ENCODE results near the gene MS4A3.
"Not testable (repeated sequence)": the region's sequence is repeated elsewhere in the genome, so short reads cannot be mapped to it uniquely, and the experiment has no call there.

Gene MS4A3

GRCh38 chr11:60095477-60096120, 39.1 kb downstream of the MS4A3 start:
- DNase-seq (ENCODE audit: extremely low read depth, low read depth): no peak
- no peak for TF ChIP-seq CTCF (IDR thresholded peaks at IDR 0.05; ENCODE audit: low read depth, low read length, missing control alignments)
- H3K4me3 ChIP-seq (replicated peaks; ENCODE audit: low read depth, low read length): no peak overlapping the region

GRCh38 chr11:60097189-60097588, 40.7 kb downstream of the MS4A3 start:
- no peak for DNase-seq (ENCODE audit: extremely low read depth, low read depth)
- no peak for TF ChIP-seq CTCF (IDR thresholded peaks at IDR 0.05; ENCODE audit: low read depth, low read length, missing control alignments)
- H3K4me3 ChIP-seq (replicated peaks; ENCODE audit: low read depth, low read length): no peak overlapping the region

GRCh38 chr11:60098508-60098907, 42.0 kb downstream of the MS4A3 start:
- no peak for DNase-seq (ENCODE audit: extremely low read depth, low read depth)
- no peak for TF ChIP-seq CTCF (IDR thresholded peaks at IDR 0.05; ENCODE audit: low read depth, low read length, missing control alignments)

GRCh38 chr11:60100516-60100915, 44.1 kb downstream of the MS4A3 start:
- DNase-seq (ENCODE audit: extremely low read depth, low read depth): no peak
- no peak for TF ChIP-seq CTCF (IDR thresholded peaks at IDR 0.05; ENCODE audit: low read depth, low read length, missing control alignments)
- H3K4me3 ChIP-seq (replicated peaks; ENCODE audit: low read depth, low read length): no peak overlapping the region

More at GRCh38 chr11:60098508-60098907, 42.0 kb downstream of the MS4A3 start:
- H3K4me3 ChIP-seq (replicated peaks; ENCODE audit: low read depth, low read length): no peak overlapping the region

- DNase-seq (ENCODE audit: extremely low read depth, low read depth); H3K4me3 ChIP-seq (replicated peaks; ENCODE audit: low read depth, low read length): not testable (repeated sequence)
These were observed 44.9 kb downstream of the MS4A3 start for GRCh38 chr11:60101368-60101767.

- not testable (repeated sequence) for DNase-seq (ENCODE audit: extremely low read depth, low read depth); H3K4me3 ChIP-seq (replicated peaks; ENCODE audit: low read depth, low read length)
These were observed 48.1 kb downstream of the MS4A3 start for GRCh38 chr11:60104471-60105115.

- not testable (repeated sequence) for H3K4me3 ChIP-seq (replicated peaks; ENCODE audit: low read depth, low read length); DNase-seq (ENCODE audit: extremely low read depth, low read depth)
These were observed 52.2 kb downstream of the MS4A3 start for GRCh38 chr11:60108631-60109030.

- no peak for TF ChIP-seq CTCF (IDR thresholded peaks at IDR 0.05; ENCODE audit: low read depth, low read length, missing control alignments)
- no peak overlapping the region for H3K4me3 ChIP-seq (replicated peaks; ENCODE audit: low read depth, low read length)
- no peak for DNase-seq (ENCODE audit: extremely low read depth, low read depth)
These were observed 55.3 kb downstream of the MS4A3 start for GRCh38 chr11:60111793-60112192.
